GM21360 (cell line): ENCODE measurements around the gene ACTR1B.
"Not testable (repeated sequence)": the region's sequence is repeated elsewhere in the genome, so short reads cannot be mapped to it uniquely, and the experiment has no call there.

Source experiments
- ATAC-seq: cut with Tn5 transposase; IDR thresholded peaks from one replicate; pipeline ENCODE4 v1.9.1; 2021; ENCODE audit warnings: mild to moderate bottlenecking, moderate library complexity; ENCODE audit not compliant: unreplicated experiment

Gene ACTR1B

GRCh38 chr2:97618939-97619827 is 44.7 kb downstream of the ACTR1B start:
- not testable (repeated sequence) for ATAC-seq

- no peak for ATAC-seq
Observed at GRCh38 chr2:97617911-97618310, 45.9 kb downstream of the ACTR1B start.

GRCh38 chr2:97615746-97616145 is 48.1 kb downstream of the ACTR1B start:
- ATAC-seq, result not testable (repeated sequence)

- ATAC-seq, result not testable (repeated sequence)
Observed at GRCh38 chr2:97611895-97612294, 51.9 kb downstream of the ACTR1B start.

- ATAC-seq, result not testable (repeated sequence)
Observed at GRCh38 chr2:97608745-97609144, 55.1 kb downstream of the ACTR1B start.
